K562 (cell line): Measurements from ENCODE around the gene TMEM217. TPM values are rescaled to one million over a fixed set of nuclear protein-coding genes. Genes with fewer than 3 reads are reported as not detected.
A peak's percentile ranks its signal among the peaks of the same experiment; 100 is the strongest.

ENCODE experiments used
- CHD2 ChIP-seq: IDR thresholded peaks from 2 replicates; pipeline ENCODE4 v1.6.1; 2011; ENCODE audit warnings: low read depth, low read length
- DACH1 ChIP-seq: fragments of 450-650 bp; IDR thresholded peaks from 2 replicates; pipeline ENCODE4 v1.6.1; 2018; ENCODE audit not compliant: partially characterized antibody
- MAFG ChIP-seq: fragments of 450-650 bp; conservative IDR thresholded peaks from 2 replicates; pipeline ENCODE4 v1.6.1; 2016; ENCODE audit warnings: missing genetic modification characterization, missing compliant biosample characterization
- MAFK ChIP-seq: IDR thresholded peaks from 2 replicates; pipeline ENCODE4 v1.6.1; 2011; ENCODE audit warnings: low read length, improper control_type of control experiment
- MBD2 ChIP-seq: sonication (generic); IDR thresholded peaks from 2 replicates; pipeline ENCODE4 v1.6.1; 2016; ENCODE audit warnings: low read depth, borderline replicate concordance
- MECOM ChIP-seq: fragments of 250-450 bp; sonication (Bioruptor Pico); IDR thresholded peaks from 2 replicates; pipeline ENCODE4 v1.8.0; 2022; ENCODE audit warnings: inconsistent platforms
- RBFOX2 ChIP-seq: fragments of 200-400 bp; formaldehyde crosslinking; IDR thresholded peaks from 2 replicates; pipeline ENCODE4 v1.6.1; 2017; ENCODE audit warnings: low read depth, mild to moderate bottlenecking, low read length, moderate library complexity
- RBM14 ChIP-seq: fragments of 200-400 bp; formaldehyde crosslinking; IDR thresholded peaks from 2 replicates; pipeline ENCODE4 v1.6.1; 2018; ENCODE audit warnings: low read depth, mild to moderate bottlenecking, low read length, moderate library complexity, borderline replicate concordance; ENCODE audit not compliant: insufficient read depth
- RCOR1 ChIP-seq, 2 experiments: IDR thresholded peaks; 2 replicates each; pipeline ENCODE4 v1.6.1; 2012; ENCODE audit warnings: low read depth in 2 of 2, low read length in 2 of 2, borderline replicate concordance in 1 of 2, improper control_type of control experiment in 1 of 2
- SOX6 ChIP-seq: fragments of 450-650 bp; IDR thresholded peaks from 2 replicates; pipeline ENCODE4 v1.6.1; 2014; ENCODE audit warnings: mild to moderate bottlenecking
- ZNF311 ChIP-seq: fragments of 250-450 bp; sonication (Bioruptor Pico); IDR thresholded peaks from 2 replicates; pipeline ENCODE4 v1.4.0; 2020; ENCODE audit warnings: mild to moderate bottlenecking, moderate library complexity
- ZNF316 ChIP-seq: fragments of 450-650 bp; IDR thresholded peaks from 2 replicates; pipeline ENCODE4 v1.6.1; 2016
- ZNF431 ChIP-seq: sonication (generic); formaldehyde crosslinking; IDR thresholded peaks from 2 replicates; pipeline ENCODE4 v1.8.0; 2022; ENCODE audit warnings: mild to moderate bottlenecking, missing genetic modification reagents
- ZNF583 ChIP-seq: fragments of 250-450 bp; sonication (Bioruptor Pico); IDR thresholded peaks from 2 replicates; pipeline ENCODE4 v1.4.0; 2020
- polyA plus RNA-seq, 8 experiments: library from polyadenylated mRNA; depleted of rRNA in 4 of 8; stranded (reverse) in 5 of 8; unstranded in 3 of 8; fragments of >200 nt; fragmentation: Nextera tagmentation in 2 of 8; fragmentation: Illumina TruSeq in 1 of 8; extraction: Ambion mirVana in 2 of 8; extraction: Trizol in 1 of 8; gene quantifications; 2 replicates each; pipeline versions ENCODE4 v1.2.1 to v1.2.3, GENCODE V29; 2011 to 2014; ENCODE audit warnings: inconsistent platforms in 1 of 8, missing spikeins in 1 of 8
- total RNA-seq, 7 experiments: library from RNA; depleted of rRNA in 6 of 7; stranded (reverse); fragments of >200 nt in 6 of 7; fragmentation: Illumina TruSeq in 2 of 7; extraction: Trizol in 2 of 7; gene quantifications; 2 replicates each; pipeline versions ENCODE4 v1.2.1 to v1.2.3, GENCODE V29; 2011 to 2021; ENCODE audit warnings: low replicate concordance in 1 of 7
- TF ChIP-seq, protein P1 (sequence below), 2 experiments: fragments of 450-650 bp; formaldehyde crosslinking in 1 of 2; IDR thresholded peaks; 2 replicates each; pipeline versions ENCODE4 v1.4.0 to v1.6.1; 2014 to 2020; ENCODE audit warnings: mild to moderate bottlenecking in 2 of 2, borderline replicate concordance in 1 of 2, low read depth in 1 of 2
- TF ChIP-seq, protein P2 (sequence below): sonication (generic); formaldehyde crosslinking; IDR thresholded peaks from 2 replicates; pipeline ENCODE4 v1.8.1; 2022; ENCODE audit warnings: missing genetic modification reagents

The TMEM217 gene
- total and polyA plus RNA-seq, 9 of the 15 experiments (the other 6 are each of a cell fraction or from before 2014, with no cell fraction given) = 1.3 to 8.0 (median 1.9) TPM

DNA sequence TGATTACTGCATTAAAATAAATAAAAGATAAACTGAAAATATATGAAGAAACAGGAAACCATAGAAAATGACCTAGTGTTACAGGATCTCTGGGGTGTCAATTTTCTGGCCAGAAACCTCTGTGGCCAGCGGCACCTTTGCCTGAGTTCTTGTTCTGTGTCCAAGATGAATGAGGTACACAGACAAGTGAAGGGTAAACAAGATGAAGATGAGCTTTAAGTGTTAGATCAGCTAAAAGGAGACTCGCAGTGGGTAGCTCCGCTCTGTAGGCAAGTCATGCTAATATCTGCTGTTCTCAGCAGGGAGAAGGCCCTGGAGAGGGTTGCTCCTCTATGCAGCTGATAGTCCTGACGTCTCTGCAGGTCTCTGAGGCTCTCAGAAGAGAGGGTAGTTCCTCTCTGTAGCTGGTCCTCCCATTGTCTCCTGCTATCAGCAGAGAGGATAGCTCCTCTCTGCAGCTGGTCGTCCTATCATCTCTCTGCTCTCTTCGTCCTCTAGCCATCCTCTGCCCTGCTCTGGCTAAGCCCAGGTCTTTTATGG is 36.3 kb downstream of the TMEM217 start (continued):
- TF ChIP-seq, protein P1, sequence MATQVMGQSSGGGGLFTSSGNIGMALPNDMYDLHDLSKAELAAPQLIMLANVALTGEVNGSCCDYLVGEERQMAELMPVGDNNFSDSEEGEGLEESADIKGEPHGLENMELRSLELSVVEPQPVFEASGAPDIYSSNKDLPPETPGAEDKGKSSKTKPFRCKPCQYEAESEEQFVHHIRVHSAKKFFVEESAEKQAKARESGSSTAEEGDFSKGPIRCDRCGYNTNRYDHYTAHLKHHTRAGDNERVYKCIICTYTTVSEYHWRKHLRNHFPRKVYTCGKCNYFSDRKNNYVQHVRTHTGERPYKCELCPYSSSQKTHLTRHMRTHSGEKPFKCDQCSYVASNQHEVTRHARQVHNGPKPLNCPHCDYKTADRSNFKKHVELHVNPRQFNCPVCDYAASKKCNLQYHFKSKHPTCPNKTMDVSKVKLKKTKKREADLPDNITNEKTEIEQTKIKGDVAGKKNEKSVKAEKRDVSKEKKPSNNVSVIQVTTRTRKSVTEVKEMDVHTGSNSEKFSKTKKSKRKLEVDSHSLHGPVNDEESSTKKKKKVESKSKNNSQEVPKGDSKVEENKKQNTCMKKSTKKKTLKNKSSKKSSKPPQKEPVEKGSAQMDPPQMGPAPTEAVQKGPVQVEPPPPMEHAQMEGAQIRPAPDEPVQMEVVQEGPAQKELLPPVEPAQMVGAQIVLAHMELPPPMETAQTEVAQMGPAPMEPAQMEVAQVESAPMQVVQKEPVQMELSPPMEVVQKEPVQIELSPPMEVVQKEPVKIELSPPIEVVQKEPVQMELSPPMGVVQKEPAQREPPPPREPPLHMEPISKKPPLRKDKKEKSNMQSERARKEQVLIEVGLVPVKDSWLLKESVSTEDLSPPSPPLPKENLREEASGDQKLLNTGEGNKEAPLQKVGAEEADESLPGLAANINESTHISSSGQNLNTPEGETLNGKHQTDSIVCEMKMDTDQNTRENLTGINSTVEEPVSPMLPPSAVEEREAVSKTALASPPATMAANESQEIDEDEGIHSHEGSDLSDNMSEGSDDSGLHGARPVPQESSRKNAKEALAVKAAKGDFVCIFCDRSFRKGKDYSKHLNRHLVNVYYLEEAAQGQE (IDR thresholded peaks at IDR 0.05; ENCODE audit: borderline replicate concordance) = no peak
- TF ChIP-seq, protein P1 (CRISPR knock-in tag; IDR thresholded peaks at IDR 0.05; ENCODE audit: low read depth) = 0 out of 2 replicates have a peak, but pooled peaks have one; percentile 29
- TF ChIP-seq MAFK (peak; percentile 12; the same call in 1 of the 2 replicates), RCOR1 (IDR thresholded peaks at IDR 0.05; ENCODE audit: borderline replicate concordance in 1 of 2, low read depth in 2 of 2, low read length in 2 of 2) (no peak), ZNF316 (peak; percentile 42; the same call in 1 of the 2 replicates), SOX6 (peak; percentile 24; the same call in 1 of the 2 replicates), ZNF311 (no peak), MECOM (peak; percentile 11; the same call in 1 of the 2 replicates), DACH1 (no peak), RBFOX2 (no peak), CHD2 (no peak), ZNF431 (CRISPR knock-in tag) (no peak), RBM14 (no peak), MBD2 (no peak), ZNF583 (CRISPR knock-in tag) (0 out of 2 replicates have a peak, but pooled peaks have one; percentile 24), MAFG (tag) (0 out of 2 replicates have a peak, but pooled peaks have one; percentile 26)
- TF ChIP-seq, protein P2, sequence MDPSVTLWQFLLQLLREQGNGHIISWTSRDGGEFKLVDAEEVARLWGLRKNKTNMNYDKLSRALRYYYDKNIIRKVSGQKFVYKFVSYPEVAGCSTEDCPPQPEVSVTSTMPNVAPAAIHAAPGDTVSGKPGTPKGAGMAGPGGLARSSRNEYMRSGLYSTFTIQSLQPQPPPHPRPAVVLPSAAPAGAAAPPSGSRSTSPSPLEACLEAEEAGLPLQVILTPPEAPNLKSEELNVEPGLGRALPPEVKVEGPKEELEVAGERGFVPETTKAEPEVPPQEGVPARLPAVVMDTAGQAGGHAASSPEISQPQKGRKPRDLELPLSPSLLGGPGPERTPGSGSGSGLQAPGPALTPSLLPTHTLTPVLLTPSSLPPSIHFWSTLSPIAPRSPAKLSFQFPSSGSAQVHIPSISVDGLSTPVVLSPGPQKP (CRISPR knock-in tag) = no peak
